Nephron (organoid): ENCODE results near the gene ZNF766.

Experiments used
- H3K27ac Mint-ChIP-seq, 3 experiments: 2 replicates each; pipeline ENCODE4 v1.8.0; 2020; ENCODE audit warnings: mixed read lengths in 3 of 3, mild to moderate bottlenecking in 2 of 3, moderate library complexity in 1 of 3
- H3K27me3 Mint-ChIP-seq: 2 replicates; pipeline ENCODE4 v1.8.0; 2021; ENCODE audit warnings: low read depth, mild to moderate bottlenecking, moderate library complexity, mixed read lengths
- H3K36me3 Mint-ChIP-seq: 2 replicates; pipeline ENCODE4 v1.8.0; 2020; ENCODE audit warnings: low read depth, mixed read lengths
- H3K4me1 Mint-ChIP-seq: 2 replicates; pipeline ENCODE4 v1.8.0; 2020; ENCODE audit warnings: mixed read lengths
- H3K4me3 Mint-ChIP-seq, 3 experiments: 2 replicates each; pipeline ENCODE4 v1.8.0; 2020; ENCODE audit warnings: mild to moderate bottlenecking in 3 of 3, mixed read lengths in 3 of 3, moderate library complexity in 2 of 3
- H3K9me3 Mint-ChIP-seq: 2 replicates; pipeline ENCODE4 v1.8.0; 2020; ENCODE audit warnings: mixed read lengths
- TF ChIP-seq, protein P1 (sequence below), 3 experiments: fragments of 200-600 bp; sonication (generic); IDR thresholded peaks; one replicate each; pipeline ENCODE4 v1.5.0; 2021; ENCODE audit warnings: antibody characterized with exemption in 3 of 3; ENCODE audit not compliant: unreplicated experiment in 3 of 3

Gene ZNF766

DNA sequence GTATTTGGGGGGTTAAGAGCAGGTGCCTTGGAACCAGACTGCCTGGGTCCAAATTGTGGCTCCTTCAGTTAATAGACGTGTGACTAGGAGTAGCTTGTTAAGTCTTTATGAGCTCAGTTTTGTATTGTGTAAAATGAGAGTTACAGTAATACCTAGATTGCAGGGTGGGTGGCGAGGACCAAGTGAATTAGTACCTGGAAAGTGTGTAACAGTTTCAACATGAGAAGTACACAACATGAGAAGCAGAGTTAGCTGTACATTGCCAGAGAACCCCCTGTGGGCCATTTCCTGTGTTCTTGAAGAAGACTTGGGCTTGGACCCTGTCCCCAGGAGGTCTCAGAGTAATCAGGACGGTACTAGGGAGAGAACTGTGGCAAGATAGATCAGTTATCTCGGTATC, 42.7 kb upstream of the ZNF766 start:
- no peaks in the 10 kb centered on the region for H3K4me1 Mint-ChIP-seq
- H3K4me3 Mint-ChIP-seq, result no peak overlapping the region
- H3K9me3 Mint-ChIP-seq, result no peaks in the 10 kb centered on the region
- H3K36me3 Mint-ChIP-seq, result peaks cover 71% of the 10 kb centered on the region
- TF ChIP-seq, protein P1, sequence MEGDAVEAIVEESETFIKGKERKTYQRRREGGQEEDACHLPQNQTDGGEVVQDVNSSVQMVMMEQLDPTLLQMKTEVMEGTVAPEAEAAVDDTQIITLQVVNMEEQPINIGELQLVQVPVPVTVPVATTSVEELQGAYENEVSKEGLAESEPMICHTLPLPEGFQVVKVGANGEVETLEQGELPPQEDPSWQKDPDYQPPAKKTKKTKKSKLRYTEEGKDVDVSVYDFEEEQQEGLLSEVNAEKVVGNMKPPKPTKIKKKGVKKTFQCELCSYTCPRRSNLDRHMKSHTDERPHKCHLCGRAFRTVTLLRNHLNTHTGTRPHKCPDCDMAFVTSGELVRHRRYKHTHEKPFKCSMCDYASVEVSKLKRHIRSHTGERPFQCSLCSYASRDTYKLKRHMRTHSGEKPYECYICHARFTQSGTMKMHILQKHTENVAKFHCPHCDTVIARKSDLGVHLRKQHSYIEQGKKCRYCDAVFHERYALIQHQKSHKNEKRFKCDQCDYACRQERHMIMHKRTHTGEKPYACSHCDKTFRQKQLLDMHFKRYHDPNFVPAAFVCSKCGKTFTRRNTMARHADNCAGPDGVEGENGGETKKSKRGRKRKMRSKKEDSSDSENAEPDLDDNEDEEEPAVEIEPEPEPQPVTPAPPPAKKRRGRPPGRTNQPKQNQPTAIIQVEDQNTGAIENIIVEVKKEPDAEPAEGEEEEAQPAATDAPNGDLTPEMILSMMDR (IDR thresholded peaks at IDR 0.05; ENCODE audit: unreplicated experiment in 3 of 3), result no peak
- H3K27me3 Mint-ChIP-seq, result no peaks in the 10 kb centered on the region
- H3K27ac Mint-ChIP-seq, result no peak overlapping the region

DNA sequence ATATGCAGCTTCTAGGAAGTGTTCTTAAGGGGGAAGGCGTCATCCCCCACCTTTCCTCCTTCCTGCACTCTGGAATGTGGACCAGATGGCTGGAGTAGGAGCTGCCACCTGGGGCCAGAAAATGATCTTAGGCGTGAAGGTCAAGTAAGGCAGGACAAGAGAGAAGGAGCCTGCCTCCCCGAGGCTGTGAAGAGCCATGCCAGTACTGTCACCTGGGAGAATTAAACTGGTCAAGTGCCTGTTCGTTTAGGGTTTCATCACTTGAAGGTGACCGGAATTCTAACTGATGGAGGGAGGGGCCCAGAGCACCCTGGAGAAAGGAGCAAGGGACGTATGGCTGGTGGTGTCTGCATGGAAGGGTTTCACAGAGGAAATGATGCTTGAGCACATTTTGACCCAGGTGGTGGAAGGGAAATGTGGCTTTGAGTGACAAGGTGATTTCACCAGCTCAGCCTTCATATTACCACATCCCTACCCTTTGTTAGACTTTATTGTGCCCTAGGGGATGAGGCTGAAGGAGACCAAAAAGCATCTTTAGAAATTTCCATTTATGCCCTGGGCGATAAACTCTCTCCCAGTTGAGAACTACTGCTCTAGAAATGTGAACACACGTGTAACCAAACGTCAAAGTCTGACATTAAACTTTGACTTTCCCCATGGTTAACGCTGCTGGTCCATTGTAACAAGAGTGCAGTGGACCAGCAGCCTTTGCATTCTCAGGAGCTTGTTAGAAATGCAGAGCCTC, 42.0 kb upstream of the ZNF766 start:
- Mint-ChIP-seq H3K4me3 (no peak overlapping the region), H3K36me3 (peaks cover 70% of the 10 kb centered on the region), H3K4me1 (no peaks in the 10 kb centered on the region), H3K27ac (no peak overlapping the region), H3K9me3 (no peaks in the 10 kb centered on the region), H3K27me3 (no peaks in the 10 kb centered on the region)
- TF ChIP-seq, protein P1 (IDR thresholded peaks at IDR 0.05; ENCODE audit: unreplicated experiment in 3 of 3), result no peak

DNA sequence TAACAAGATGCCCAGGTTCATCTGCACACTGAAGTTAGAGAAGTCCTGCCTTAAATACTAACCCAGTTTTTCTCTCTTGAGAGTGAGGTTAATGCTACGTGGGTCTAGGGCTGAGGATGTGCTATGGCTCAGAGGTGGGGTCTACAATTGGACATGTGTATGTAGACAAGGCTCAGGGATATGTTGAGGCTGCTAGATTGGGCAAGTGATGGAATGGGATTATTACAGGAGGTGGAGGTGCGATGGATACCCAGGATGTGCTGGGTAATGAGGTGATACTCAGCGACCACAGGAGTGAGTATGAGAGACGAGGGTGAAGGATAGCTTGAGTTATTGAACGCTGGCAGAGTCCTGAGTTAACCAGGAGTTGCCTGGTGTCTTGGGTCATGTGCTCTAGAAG, 41.4 kb upstream of the ZNF766 start:
- TF ChIP-seq, protein P1 (IDR thresholded peaks at IDR 0.05; ENCODE audit: unreplicated experiment in 3 of 3), result no peak
- Mint-ChIP-seq H3K9me3 (no peaks in the 10 kb centered on the region), H3K36me3 (peaks cover 64% of the 10 kb centered on the region), H3K27me3 (no peaks in the 10 kb centered on the region), H3K4me1 (no peaks in the 10 kb centered on the region), H3K27ac (no peak overlapping the region), H3K4me3 (no peak overlapping the region)

DNA sequence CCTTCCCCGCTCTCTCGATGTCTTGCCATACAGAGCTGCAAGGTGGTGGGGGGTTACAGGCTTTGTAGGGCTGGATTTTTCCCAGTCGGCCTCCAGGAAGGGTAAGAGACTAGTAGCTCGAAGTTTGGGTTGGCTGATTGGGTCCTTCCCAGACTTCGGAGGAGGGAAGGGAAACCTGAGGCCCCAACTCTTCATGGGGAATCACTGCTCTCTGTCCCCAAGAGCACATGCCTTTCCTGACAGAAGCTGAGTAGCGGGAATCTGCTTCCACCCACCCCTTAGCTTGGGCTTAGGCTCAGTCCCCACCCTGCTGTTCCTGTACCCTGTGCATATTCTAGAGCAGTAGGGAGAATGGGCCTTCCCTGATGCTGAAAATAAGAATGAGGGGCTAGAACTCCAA, 39.9 kb upstream of the ZNF766 start:
- H3K9me3 Mint-ChIP-seq, result no peaks in the 10 kb centered on the region
- H3K27ac Mint-ChIP-seq, result no peak overlapping the region
- H3K4me1 Mint-ChIP-seq, result no peaks in the 10 kb centered on the region
- no peaks in the 10 kb centered on the region for H3K27me3 Mint-ChIP-seq
- H3K36me3 Mint-ChIP-seq, result peaks cover 49% of the 10 kb centered on the region
- TF ChIP-seq, protein P1 (IDR thresholded peaks at IDR 0.05; ENCODE audit: unreplicated experiment in 3 of 3), result no peak
- no peak overlapping the region for H3K4me3 Mint-ChIP-seq

DNA sequence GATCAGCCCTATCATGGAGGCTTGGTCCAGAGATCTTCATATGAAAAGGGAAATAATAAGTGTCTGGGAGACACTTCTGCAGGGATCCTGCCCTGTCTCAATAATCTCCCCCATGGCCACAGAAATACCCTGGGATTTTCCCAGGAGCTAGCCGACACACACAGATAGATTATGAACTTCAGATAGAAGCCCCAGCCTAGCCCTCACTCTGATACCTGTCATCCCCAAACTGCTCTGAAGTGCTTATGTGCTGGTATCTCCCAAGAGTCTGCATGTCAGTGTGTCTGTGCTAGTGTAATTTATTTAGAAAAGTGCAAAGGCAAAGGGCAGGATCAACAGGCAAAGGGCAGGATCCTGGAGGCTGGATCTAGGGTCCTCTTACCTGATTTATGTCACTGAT, 38.7 kb upstream of the ZNF766 start:
- H3K27me3 Mint-ChIP-seq, result no peaks in the 10 kb centered on the region
- H3K36me3 Mint-ChIP-seq, result peaks cover 40% of the 10 kb centered on the region
- no peaks in the 10 kb centered on the region for H3K9me3 Mint-ChIP-seq
- no peak overlapping the region for H3K4me3 Mint-ChIP-seq
- no peak overlapping the region for H3K27ac Mint-ChIP-seq
- no peaks in the 10 kb centered on the region for H3K4me1 Mint-ChIP-seq
- TF ChIP-seq, protein P1 (IDR thresholded peaks at IDR 0.05; ENCODE audit: unreplicated experiment in 3 of 3), result no peak
